ENCODE data around the gene FNBP1.

The FNBP1 gene

GRCh38 chr9:130040984-130041647, 1.9 kb downstream of the FNBP1 start:
- TF ChIP-seq CTCF (IDR thresholded peaks at IDR 0.05; ENCODE audit: low read length, missing control alignments), result no peak
- DNase-seq (ENCODE audit: low read depth), result no peak
- peak overlapping the region; percentile 90 for H3K4me3 ChIP-seq (replicated peaks; ENCODE audit: low read depth, low read length)

GRCh38 chr9:130039528-130040147, 3.4 kb downstream of the FNBP1 start:
- no peak for DNase-seq (ENCODE audit: low read depth)
- H3K4me3 ChIP-seq (replicated peaks; ENCODE audit: low read depth, low read length), result no peak overlapping the region
- TF ChIP-seq CTCF (IDR thresholded peaks at IDR 0.05; ENCODE audit: low read length, missing control alignments), result no peak

- no peak overlapping the region for H3K4me3 ChIP-seq (replicated peaks; ENCODE audit: low read depth, low read length)
Observed at GRCh38 chr9:130036099-130036498, 6.9 kb downstream of the FNBP1 start.

GRCh38 chr9:130034570-130034969, 8.4 kb downstream of the FNBP1 start:
- H3K4me3 ChIP-seq (replicated peaks; ENCODE audit: low read depth, low read length), result no peak overlapping the region
- peak; percentile 72 for DNase-seq (ENCODE audit: low read depth)
- no peak for TF ChIP-seq CTCF (IDR thresholded peaks at IDR 0.05; ENCODE audit: low read length, missing control alignments)

More at GRCh38 chr9:130036099-130036498, 6.9 kb downstream of the FNBP1 start:
- no peak for TF ChIP-seq CTCF (IDR thresholded peaks at IDR 0.05; ENCODE audit: low read length, missing control alignments)
- peak; percentile 44 for DNase-seq (ENCODE audit: low read depth)

GRCh38 chr9:130030651-130031127, 12.3 kb downstream of the FNBP1 start:
- H3K4me3 ChIP-seq (replicated peaks; ENCODE audit: low read depth, low read length), result no peak overlapping the region
- no peak for TF ChIP-seq CTCF (IDR thresholded peaks at IDR 0.05; ENCODE audit: low read length, missing control alignments)
- no peak for DNase-seq (ENCODE audit: low read depth)

GRCh38 chr9:130029223-130029973, 13.6 kb downstream of the FNBP1 start:
- TF ChIP-seq CTCF (IDR thresholded peaks at IDR 0.05; ENCODE audit: low read length, missing control alignments), result no peak
- DNase-seq (ENCODE audit: low read depth), result no peak
- H3K4me3 ChIP-seq (replicated peaks; ENCODE audit: low read depth, low read length), result no peak overlapping the region
